Astrocyte (in vitro differentiated cells and primary cell): ENCODE measurements around the gene TOR1A. TPM values are rescaled to one million over a fixed set of nuclear protein-coding genes. Genes with fewer than 3 reads are reported as not detected.

Source experiments
- DNase-seq: peaks from one replicate; pipeline ENCODE4 v3.0.0-alpha.2; 2010; ENCODE audit warnings: low read depth
- FAIRE-seq: peaks from 2 replicates; lab custom pipeline; 2011; peaks lifted over from hg19 to GRCh38; lab: Jason Lieb, UNC
- H2AFZ ChIP-seq: 2 replicates; pipeline ENCODE4 v1.6.0; 2012; ENCODE audit warnings: low read depth, low read length, inconsistent platforms
- H3K27ac ChIP-seq: 2 replicates; pipeline ENCODE4 v1.5.1; 2011; ENCODE audit warnings: low read depth, low read length, inconsistent platforms
- H3K27me3 ChIP-seq: 2 replicates; pipeline ENCODE4 v1.6.0; 2011; ENCODE audit warnings: low read length, inconsistent platforms; ENCODE audit not compliant: insufficient read depth
- H3K36me3 ChIP-seq: 2 replicates; pipeline ENCODE4 v1.5.1; 2011; ENCODE audit warnings: low read length, inconsistent platforms; ENCODE audit not compliant: insufficient read depth
- H3K4me1 ChIP-seq: 2 replicates; pipeline ENCODE4 v1.5.1; 2011; ENCODE audit warnings: low read length, inconsistent platforms; ENCODE audit not compliant: insufficient read depth
- H3K4me2 ChIP-seq: 2 replicates; pipeline ENCODE4 v1.6.0; 2012; ENCODE audit warnings: low read length, inconsistent platforms
- H3K4me3 ChIP-seq: 2 replicates; pipeline ENCODE4 v1.5.1; 2011; ENCODE audit warnings: low read depth, mild to moderate bottlenecking, low read length, inconsistent platforms; ENCODE audit not compliant: insufficient read depth
- H3K79me2 ChIP-seq: 2 replicates; pipeline ENCODE4 v1.6.0; 2012; ENCODE audit warnings: mild to moderate bottlenecking, low read length, inconsistent platforms; ENCODE audit not compliant: insufficient read depth
- H3K9ac ChIP-seq: 2 replicates; pipeline ENCODE4 v1.6.0; 2012; ENCODE audit warnings: mild to moderate bottlenecking, low read length, inconsistent platforms
- H3K9me3 ChIP-seq: 2 replicates; pipeline ENCODE4 v1.5.1; 2012; ENCODE audit warnings: low read depth, mild to moderate bottlenecking, low read length, inconsistent platforms; ENCODE audit not compliant: insufficient read depth
- H4K20me1 ChIP-seq: 2 replicates; pipeline ENCODE4 v1.6.0; 2012; ENCODE audit warnings: low read length, inconsistent platforms; ENCODE audit not compliant: insufficient read depth
- H3K27ac Mint-ChIP-seq: one replicate; pipeline ENCODE4 v1.8.0; 2021; ENCODE audit warnings: mild to moderate bottlenecking, mixed read lengths; ENCODE audit not compliant: unreplicated experiment
- H3K27me3 Mint-ChIP-seq: one replicate; pipeline ENCODE4 v1.8.0; 2021; ENCODE audit warnings: low read depth, mixed read lengths; ENCODE audit not compliant: unreplicated experiment
- H3K36me3 Mint-ChIP-seq: one replicate; pipeline ENCODE4 v1.8.0; 2021; ENCODE audit warnings: low read depth, mixed read lengths; ENCODE audit not compliant: unreplicated experiment
- H3K4me1 Mint-ChIP-seq: one replicate; pipeline ENCODE4 v1.8.0; 2021; ENCODE audit warnings: low read depth, mixed read lengths; ENCODE audit not compliant: unreplicated experiment
- H3K4me3 Mint-ChIP-seq: one replicate; pipeline ENCODE4 v1.8.0; 2021; ENCODE audit warnings: mild to moderate bottlenecking, moderate library complexity, mixed read lengths; ENCODE audit not compliant: unreplicated experiment
- H3K9me3 Mint-ChIP-seq: one replicate; pipeline ENCODE4 v1.8.0; 2021; ENCODE audit warnings: mild to moderate bottlenecking, mixed read lengths; ENCODE audit not compliant: unreplicated experiment
- CTCF ChIP-seq: IDR thresholded peaks from 2 replicates; pipeline ENCODE4 v1.5.1; 2011; ENCODE audit warnings: low read depth, mild to moderate bottlenecking, inconsistent platforms, low read length, moderate library complexity; ENCODE audit not compliant: insufficient read depth
- EZH2 ChIP-seq: IDR thresholded peaks from 2 replicates; pipeline ENCODE4 v1.6.1; 2012; ENCODE audit warnings: mild to moderate bottlenecking, low read length, inconsistent platforms; ENCODE audit not compliant: insufficient read depth
- total RNA-seq: library from RNA; stranded (reverse); gene quantifications from 2 replicates; pipeline ENCODE4 v1.2.1, GENCODE V29; 2021

TOR1A gene
- total RNA-seq, 1 donor from 2014 or later = 65.3 TPM

- no peak overlapping the region for H3K27ac ChIP-seq
- no peak overlapping the region for H3K27ac Mint-ChIP-seq
- no peak for FAIRE-seq
These were observed 17.1 kb upstream of the TOR1A start for GRCh38 chr9:129841071-129841470.

GRCh38 chr9:129840034-129840433 is 16.1 kb upstream of the TOR1A start:
- Histone ChIP-seq H3K9ac (no peak overlapping the region), H3K4me2 (peak overlapping the region; percentile 55), H3K79me2 (peaks cover 42% of the 10 kb centered on the region), H3K36me3 (no peaks in the 10 kb centered on the region), H3K27me3 (no peaks in the 10 kb centered on the region), H3K9me3 (no peaks in the 10 kb centered on the region), H4K20me1 (peaks cover 23% of the 10 kb centered on the region), H3K27ac (no peak overlapping the region), H3K4me3 (no peak overlapping the region), H2AFZ (no peak overlapping the region), H3K4me1 (peaks cover 20% of the 10 kb centered on the region)
- DNase-seq (no peak), FAIRE-seq (no peak)
- no peaks in the 10 kb centered on the region for H3K27me3 Mint-ChIP-seq
- H3K9me3 Mint-ChIP-seq = no peaks in the 10 kb centered on the region
- TF ChIP-seq CTCF (no peak), EZH2 (no peak)
- peaks cover 2% of the 10 kb centered on the region for H3K36me3 Mint-ChIP-seq
- H3K27ac Mint-ChIP-seq = no peak overlapping the region
- peaks cover 23% of the 10 kb centered on the region for H3K4me1 Mint-ChIP-seq
- H3K4me3 Mint-ChIP-seq = no peak overlapping the region

More at GRCh38 chr9:129841071-129841470, 17.1 kb upstream of the TOR1A start:
- no peaks in the 10 kb centered on the region for H3K27me3 Mint-ChIP-seq
- H3K36me3 ChIP-seq = no peaks in the 10 kb centered on the region
- peaks cover 33% of the 10 kb centered on the region for H3K79me2 ChIP-seq
- no peak overlapping the region for H2AFZ ChIP-seq
- no peak overlapping the region for H3K4me2 ChIP-seq
- no peak overlapping the region for H3K4me3 Mint-ChIP-seq
- peaks cover 23% of the 10 kb centered on the region for H4K20me1 ChIP-seq
- no peak overlapping the region for H3K9ac ChIP-seq
- H3K4me1 Mint-ChIP-seq = peaks cover 23% of the 10 kb centered on the region
- no peaks in the 10 kb centered on the region for H3K9me3 Mint-ChIP-seq
- no peak for DNase-seq
- H3K4me3 ChIP-seq = no peak overlapping the region
- H3K36me3 Mint-ChIP-seq = peaks cover 2% of the 10 kb centered on the region
- TF ChIP-seq EZH2 = no peak
- no peak for TF ChIP-seq CTCF
- H3K4me1 ChIP-seq = peaks cover 20% of the 10 kb centered on the region
- no peaks in the 10 kb centered on the region for H3K27me3 ChIP-seq
- H3K9me3 ChIP-seq = no peaks in the 10 kb centered on the region

DNA sequence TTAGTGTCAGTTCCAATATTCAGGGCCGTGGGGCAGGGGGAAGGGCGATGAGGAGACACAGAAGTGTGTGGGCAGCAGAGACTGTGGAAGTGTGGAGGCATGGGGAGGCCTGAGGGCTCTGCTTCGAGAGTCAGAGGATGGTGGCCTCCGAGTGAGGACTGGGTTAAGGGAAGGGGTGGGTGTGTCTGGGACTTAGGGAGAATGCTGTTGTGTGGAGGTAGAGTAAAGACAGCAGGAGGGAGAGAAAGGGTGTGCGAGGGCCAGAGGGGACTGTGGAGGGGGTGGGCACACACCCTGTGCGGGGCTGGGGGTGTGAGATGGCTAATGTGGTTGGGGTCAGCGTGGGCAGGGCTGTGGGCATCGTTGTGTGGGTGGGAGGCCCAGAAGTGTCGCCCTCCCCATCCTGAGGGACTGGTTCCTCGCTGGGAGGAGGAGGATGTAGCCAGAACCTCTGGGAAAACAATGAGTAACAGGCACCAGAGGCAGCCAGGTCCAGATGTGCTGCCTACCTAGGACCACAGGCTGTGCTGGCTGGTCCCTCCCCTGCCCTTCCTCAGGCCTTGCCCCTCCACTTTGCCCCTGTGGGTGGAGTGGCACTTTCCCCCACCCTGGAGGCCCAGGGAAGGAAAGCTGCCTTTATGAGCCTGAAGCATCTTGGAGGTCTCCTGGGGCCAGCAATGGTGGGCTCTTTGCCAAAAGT is 15.5 kb upstream of the TOR1A start:
- FAIRE-seq (no peak), DNase-seq (no peak)
- Histone ChIP-seq H3K4me2 (peak overlapping the region; percentile 55), H3K36me3 (no peaks in the 10 kb centered on the region), H2AFZ (no peak overlapping the region), H3K9ac (no peak overlapping the region), H4K20me1 (peaks cover 23% of the 10 kb centered on the region), H3K27ac (peak overlapping the region; percentile 19), H3K4me3 (no peak overlapping the region), H3K4me1 (peaks cover 20% of the 10 kb centered on the region), H3K27me3 (no peaks in the 10 kb centered on the region), H3K79me2 (peaks cover 47% of the 10 kb centered on the region), H3K9me3 (no peaks in the 10 kb centered on the region)
- peak overlapping the region; percentile 96 for H3K27ac Mint-ChIP-seq
- TF ChIP-seq CTCF = no peak
- no peak for TF ChIP-seq EZH2
- H3K4me3 Mint-ChIP-seq = peak overlapping the region; percentile 71
- peaks cover 2% of the 10 kb centered on the region for H3K36me3 Mint-ChIP-seq
- no peaks in the 10 kb centered on the region for H3K27me3 Mint-ChIP-seq
- peaks cover 23% of the 10 kb centered on the region for H3K4me1 Mint-ChIP-seq
- H3K9me3 Mint-ChIP-seq = no peaks in the 10 kb centered on the region
